Neuronal stem cell (in vitro differentiated cells): ENCODE measurements around the gene RALA.

ENCODE experiments used
- DNase-seq: peaks from one replicate; pipeline ENCODE4 v3.0.0-alpha.2; 2013; ENCODE audit warnings: low spot score
- H2AFZ ChIP-seq: one replicate; pipeline ENCODE4 v1.6.1; 2013; ENCODE audit warnings: mild to moderate bottlenecking, low read length, inconsistent platforms
- H2AK5ac ChIP-seq: 2 replicates; pipeline ENCODE4 v1.6.1; 2013; ENCODE audit warnings: low read depth, mild to moderate bottlenecking, inconsistent platforms, low read length, moderate library complexity, mixed read lengths
- H2BK120ac ChIP-seq: 2 replicates; pipeline ENCODE4 v1.6.1; 2013; ENCODE audit warnings: low read depth, mild to moderate bottlenecking, inconsistent platforms, low read length, moderate library complexity, mixed read lengths
- H2BK12ac ChIP-seq: one replicate; pipeline ENCODE4 v1.6.1; 2013; ENCODE audit warnings: low read length, inconsistent platforms
- H2BK15ac ChIP-seq: 2 replicates; pipeline ENCODE4 v1.6.1; 2013; ENCODE audit warnings: mild to moderate bottlenecking, low read length, inconsistent platforms, mixed read lengths
- H2BK5ac ChIP-seq: one replicate; pipeline ENCODE4 v1.6.1; 2013; ENCODE audit warnings: inconsistent platforms, mild to moderate bottlenecking, low read length, moderate library complexity
- H3K14ac ChIP-seq: one replicate; pipeline ENCODE4 v1.6.1; 2013; ENCODE audit warnings: low read length, inconsistent platforms
- H3K18ac ChIP-seq: 2 replicates; pipeline ENCODE4 v1.6.1; 2013; ENCODE audit warnings: low read length, inconsistent platforms
- H3K23ac ChIP-seq: 2 replicates; pipeline ENCODE4 v1.6.1; 2013; ENCODE audit warnings: low read depth, mild to moderate bottlenecking, mixed read lengths, low read length, inconsistent platforms; ENCODE audit not compliant: poor library complexity
- H3K27ac ChIP-seq: replicated peaks from 3 replicates; pipeline ENCODE4 v1.5.1; 2013; ENCODE audit warnings: low read length, inconsistent platforms
- H3K27me3 ChIP-seq, 3 experiments: 2 replicates each; pipeline ENCODE4 v1.6.1; 2013; ENCODE audit warnings: low read length in 3 of 3, mild to moderate bottlenecking in 2 of 3, inconsistent platforms in 1 of 3, low read depth in 1 of 3, mixed read lengths in 1 of 3, moderate library complexity in 1 of 3; ENCODE audit not compliant: control insufficient read depth in 3 of 3, insufficient read depth in 3 of 3
- H3K36me3 ChIP-seq, 2 donors: replicated peaks in 1 of 2; 2 replicates each; pipeline ENCODE4 v1.6.1; 2013; ENCODE audit warnings: low read length in 2 of 2; ENCODE audit not compliant: control insufficient read depth in 2 of 2, insufficient read depth in 2 of 2
- H3K4ac ChIP-seq: 2 replicates; pipeline ENCODE4 v1.6.1; 2013; ENCODE audit warnings: inconsistent platforms, mild to moderate bottlenecking, low read length, moderate library complexity
- H3K4me1 ChIP-seq, 2 donors: 1 replicate in 1 of 2; 2 replicates in 1 of 2; pipeline ENCODE4 v1.6.1; 2013; ENCODE audit warnings: low read length in 2 of 2, low read depth in 1 of 2; ENCODE audit not compliant: control insufficient read depth in 2 of 2, insufficient read depth in 1 of 2
- H3K4me2 ChIP-seq: one replicate; pipeline ENCODE4 v1.6.1; 2013; ENCODE audit warnings: mild to moderate bottlenecking, low read length, inconsistent platforms; ENCODE audit not compliant: insufficient read depth, poor library complexity, severe bottlenecking
- H3K4me3 ChIP-seq, 2 donors: 2 replicates each; pipeline ENCODE4 v1.5.1; 2013; ENCODE audit warnings: low read length in 2 of 2, mild to moderate bottlenecking in 2 of 2, inconsistent platforms in 1 of 2, moderate library complexity in 1 of 2
- H3K79me1 ChIP-seq: one replicate; pipeline ENCODE4 v1.6.1; 2013; ENCODE audit warnings: low read depth, mild to moderate bottlenecking, inconsistent platforms, low read length, moderate library complexity
- H3K9ac ChIP-seq: one replicate; pipeline ENCODE4 v1.6.1; 2013; ENCODE audit warnings: mild to moderate bottlenecking, low read depth, low read length, inconsistent platforms; ENCODE audit not compliant: poor library complexity
- H3K9me3 ChIP-seq, 2 donors: replicated peaks in 1 of 2; 2 replicates each; pipeline versions ENCODE3 to v1.6.1; 2013; ENCODE audit warnings: low read length in 2 of 2, mild to moderate bottlenecking in 2 of 2, inconsistent platforms in 1 of 2, low read depth in 1 of 2, mixed read lengths in 1 of 2, moderate library complexity in 1 of 2; ENCODE audit not compliant: control insufficient read depth in 2 of 2, insufficient read depth in 1 of 2
- H4K8ac ChIP-seq: one replicate; pipeline ENCODE4 v1.6.1; 2013; ENCODE audit warnings: low read depth, mild to moderate bottlenecking, inconsistent platforms, low read length, moderate library complexity
- H4K91ac ChIP-seq: one replicate; pipeline ENCODE4 v1.6.1; 2013; ENCODE audit warnings: low read length, low read depth, mild to moderate bottlenecking, inconsistent platforms; ENCODE audit not compliant: poor library complexity
- WGBS, 2 donors: extraction: QIAGEN DNeasy Blood & Tissue Kit; methylation state at CpG; one replicate each; pipeline ENCODE4 v1.1.7; 2013; ENCODE audit warnings: missing lambda C conversion rate in 2 of 2, mixed read lengths in 1 of 2; ENCODE audit not compliant: insufficient read length in 2 of 2, insufficient replicate concordance in 1 of 2; ENCODE audit errors: extremely low coverage in 2 of 2; 5-methylcytosine and 5-hydroxymethylcytosine counted together

Gene RALA

GRCh38 chr7:39602351-39602750 lies 21.0 kb upstream of the RALA start:
- Histone ChIP-seq H3K4me2 (no peak overlapping the region), H2AK5ac (no peak overlapping the region), H2BK5ac (no peak overlapping the region), H2BK12ac (no peak overlapping the region), H4K8ac (no peak overlapping the region), H3K18ac (no peak overlapping the region), H3K14ac (no peak overlapping the region), H3K4me3 (no peak overlapping the region), H3K36me3 (no peaks in the 10 kb centered on the region), H3K23ac (no peak overlapping the region), H3K27me3 (no peaks in the 10 kb centered on the region), H3K4me1 (no peaks in the 10 kb centered on the region), H3K9ac (no peak overlapping the region), H3K4ac (no peak overlapping the region), H3K9me3 (peaks cover 3 to 4% of the 10 kb centered on the region in 2 donors), H2BK15ac (no peak overlapping the region), H3K79me1 (no peaks in the 10 kb centered on the region), H2AFZ (no peak overlapping the region), H4K91ac (no peak overlapping the region), H3K27ac (no peak overlapping the region), H2BK120ac (no peak overlapping the region)
- no CpG with 5 or more reads among the region's 2 CpGs for WGBS, 2 donors
- no peak for DNase-seq

- H2BK12ac ChIP-seq: no peak overlapping the region
- no peak overlapping the region for H3K9ac ChIP-seq
- H2BK120ac ChIP-seq: no peak overlapping the region
- DNase-seq: no peak
- H3K9me3 ChIP-seq: peaks cover 3 to 4% of the 10 kb centered on the region in 2 donors
- no peak overlapping the region for H3K27ac ChIP-seq
- H3K36me3 ChIP-seq: no peaks in the 10 kb centered on the region
- no peaks in the 10 kb centered on the region for H3K4me1 ChIP-seq
- H2AK5ac ChIP-seq: no peak overlapping the region
- H3K23ac ChIP-seq: no peak overlapping the region
- H3K4me2 ChIP-seq: no peak overlapping the region
- H3K4me3 ChIP-seq: no peak overlapping the region
- H3K4ac ChIP-seq: no peak overlapping the region
- H3K27me3 ChIP-seq: no peaks in the 10 kb centered on the region
- H3K79me1 ChIP-seq: no peaks in the 10 kb centered on the region
- no peak overlapping the region for H2BK5ac ChIP-seq
- H3K18ac ChIP-seq: no peak overlapping the region
- no peak overlapping the region for H4K8ac ChIP-seq
- no peak overlapping the region for H4K91ac ChIP-seq
- H2BK15ac ChIP-seq: no peak overlapping the region
- no peak overlapping the region for H2AFZ ChIP-seq
- H3K14ac ChIP-seq: no peak overlapping the region
Observed at GRCh38 chr7:39603924-39604323, 19.4 kb upstream of the RALA start.

- H3K9me3 ChIP-seq: peaks cover 3 to 4% of the 10 kb centered on the region in 2 donors
- H3K18ac ChIP-seq: no peak overlapping the region
- no peak overlapping the region for H3K9ac ChIP-seq
- H4K91ac ChIP-seq: no peak overlapping the region
- H4K8ac ChIP-seq: no peak overlapping the region
- no peak overlapping the region for H2BK12ac ChIP-seq
- WGBS, 2 donors: no CpG with 5 or more reads among the region's 1 CpG
- no peaks in the 10 kb centered on the region for H3K79me1 ChIP-seq
- H3K4ac ChIP-seq: no peak overlapping the region
- no peak overlapping the region for H2BK5ac ChIP-seq
- no peak overlapping the region for H2BK120ac ChIP-seq
- no peak overlapping the region for H3K4me2 ChIP-seq
- no peaks in the 10 kb centered on the region for H3K27me3 ChIP-seq
- H3K23ac ChIP-seq: no peak overlapping the region
- no peak for DNase-seq
- H3K4me1 ChIP-seq: no peaks in the 10 kb centered on the region
- H3K14ac ChIP-seq: no peak overlapping the region
- no peak overlapping the region for H3K4me3 ChIP-seq
- H3K27ac ChIP-seq: no peak overlapping the region
- no peak overlapping the region for H2AK5ac ChIP-seq
- H2AFZ ChIP-seq: no peak overlapping the region
- H3K36me3 ChIP-seq: no peaks in the 10 kb centered on the region
- H2BK15ac ChIP-seq: no peak overlapping the region
Observed at GRCh38 chr7:39605087-39605486, 18.3 kb upstream of the RALA start.

GRCh38 chr7:39606352-39606751 lies 17.0 kb upstream of the RALA start:
- no peak overlapping the region for H3K14ac ChIP-seq
- H3K36me3 ChIP-seq: no peaks in the 10 kb centered on the region
- no peak overlapping the region for H2BK15ac ChIP-seq
- no CpG with 5 or more reads among the region's 2 CpGs for WGBS, 2 donors
- no peak overlapping the region for H3K4me2 ChIP-seq
- no peak overlapping the region for H3K9ac ChIP-seq
- no peak overlapping the region for H3K18ac ChIP-seq
- H4K91ac ChIP-seq: no peak overlapping the region
- H3K4ac ChIP-seq: no peak overlapping the region
- H2AFZ ChIP-seq: no peak overlapping the region
- H3K4me3 ChIP-seq: no peak overlapping the region
- no peaks in the 10 kb centered on the region for H3K79me1 ChIP-seq
- H3K27ac ChIP-seq: no peak overlapping the region
- H2BK12ac ChIP-seq: no peak overlapping the region
- H4K8ac ChIP-seq: no peak overlapping the region
- no peaks in the 10 kb centered on the region for H3K4me1 ChIP-seq
- H2BK5ac ChIP-seq: no peak overlapping the region
- peaks cover 3 to 4% of the 10 kb centered on the region in 2 donors for H3K9me3 ChIP-seq
- H3K23ac ChIP-seq: no peak overlapping the region
- no peaks in the 10 kb centered on the region for H3K27me3 ChIP-seq
- DNase-seq: no peak
- no peak overlapping the region for H2AK5ac ChIP-seq
- no peak overlapping the region for H2BK120ac ChIP-seq
